Stimulated activated CD4-positive, alpha-beta T cell treated with anti-CD3 and anti-CD28 coated beads, Interleukin-1b, Interleukin-23, amount 100 ng/mL, for 4 hours (primary cell): ENCODE data around the gene PCBD1.

Experiments used
- DNase-seq, 2 donors: peaks; one replicate each; pipeline ENCODE4 v3.0.0-alpha.2; 2020; ENCODE audit warnings: low read depth in 2 of 2

The PCBD1 gene

GRCh38 chr10:70834021-70834420 is 54.3 kb downstream of the PCBD1 start:
- DNase-seq = no peak

DNA sequence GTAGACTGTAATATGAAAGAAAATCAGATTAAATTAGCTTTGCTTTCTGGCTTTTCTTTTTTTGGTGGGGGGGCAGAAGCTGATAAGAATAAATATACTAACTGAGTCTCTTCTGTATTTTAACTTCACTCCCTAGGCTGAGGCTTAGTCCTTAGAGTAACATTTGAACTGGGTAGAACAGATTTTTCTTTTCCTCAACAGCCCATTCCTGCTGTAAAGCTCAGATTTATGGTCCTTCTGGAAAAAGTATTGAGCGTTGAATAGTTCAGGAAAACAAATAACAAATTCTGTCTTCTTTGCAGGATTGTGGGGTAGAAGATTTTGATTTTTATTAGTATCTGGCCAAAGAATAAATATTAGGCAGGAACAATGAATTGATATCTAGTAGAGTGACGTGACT is 54.8 kb downstream of the PCBD1 start:
- DNase-seq = no peak
